Embryonic facial prominence (tissue), 1 donor: ENCODE results near the gene PDCD11.
"Not testable (repeated sequence)": the region's sequence is repeated elsewhere in the genome, so short reads cannot be mapped to it uniquely, and the experiment has no call there.

ENCODE experiments used
- DNase-seq: peaks from one replicate; pipeline ENCODE4 v3.0.0-alpha.2; 2016; ENCODE audit errors: extremely low spot score

Gene PDCD11

GRCh38 chr10:103472005-103472404 is 75.6 kb downstream of the PDCD11 start:
- DNase-seq, result no peak

GRCh38 chr10:103473261-103473671 is 76.8 kb downstream of the PDCD11 start:
- DNase-seq, result no peak

DNA sequence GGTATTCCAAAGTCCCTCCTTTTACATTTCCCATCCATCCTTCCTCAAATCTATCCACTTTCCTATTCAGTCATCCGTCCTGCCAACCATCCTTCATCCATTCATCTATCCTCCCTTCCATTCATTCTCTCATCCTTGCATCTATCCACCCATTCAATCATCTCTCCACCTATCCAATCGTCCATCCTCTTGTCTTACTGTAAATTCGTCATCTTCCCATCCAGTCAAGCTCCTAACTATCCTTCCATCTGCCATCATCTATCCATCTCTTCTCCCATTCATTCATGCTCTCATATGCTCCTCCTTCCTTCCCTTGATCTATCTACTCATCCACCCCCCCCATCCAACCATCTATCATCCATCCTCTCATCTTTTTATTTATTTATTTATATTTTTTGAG is 77.7 kb downstream of the PDCD11 start:
- no peak for DNase-seq

- no peak for DNase-seq
Measured at GRCh38 chr10:103475437-103475836, 79.0 kb downstream of the PDCD11 start.

DNA sequence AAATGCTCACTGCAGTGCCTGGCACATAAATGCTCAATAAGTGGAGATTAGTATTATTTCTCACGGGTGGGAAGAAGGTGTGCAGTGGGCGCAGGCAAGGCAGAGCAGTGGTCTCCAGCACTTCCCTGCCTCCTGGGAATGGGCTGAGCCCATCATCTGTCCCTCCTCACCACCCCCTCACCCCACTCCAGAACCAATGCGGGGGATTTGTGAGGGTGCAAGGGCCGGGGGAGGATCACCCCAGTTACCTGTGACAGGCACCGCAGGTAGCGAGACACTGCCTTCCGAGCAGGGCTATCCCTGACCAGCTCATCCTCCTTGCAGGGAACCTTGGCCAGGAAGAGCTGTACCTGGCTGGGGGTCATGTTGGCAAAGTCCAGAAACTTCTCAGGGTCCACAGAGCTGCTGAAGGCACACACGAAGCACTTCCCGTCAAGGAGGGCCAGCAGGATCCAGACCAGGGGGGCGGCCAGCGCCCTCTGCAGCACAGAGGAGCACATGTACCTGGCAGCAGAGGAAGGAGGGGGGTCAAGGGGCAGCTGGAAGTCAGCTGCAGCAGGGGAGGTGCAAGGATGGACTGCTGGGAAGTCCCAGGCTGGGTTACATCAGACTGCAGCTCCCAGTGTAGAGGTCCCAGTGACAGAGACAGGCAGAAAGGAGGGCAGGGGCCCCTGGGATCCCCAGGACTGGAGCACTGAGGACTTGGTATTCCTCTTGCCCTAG is 79.8 kb downstream of the PDCD11 start:
- no peak for DNase-seq

DNA sequence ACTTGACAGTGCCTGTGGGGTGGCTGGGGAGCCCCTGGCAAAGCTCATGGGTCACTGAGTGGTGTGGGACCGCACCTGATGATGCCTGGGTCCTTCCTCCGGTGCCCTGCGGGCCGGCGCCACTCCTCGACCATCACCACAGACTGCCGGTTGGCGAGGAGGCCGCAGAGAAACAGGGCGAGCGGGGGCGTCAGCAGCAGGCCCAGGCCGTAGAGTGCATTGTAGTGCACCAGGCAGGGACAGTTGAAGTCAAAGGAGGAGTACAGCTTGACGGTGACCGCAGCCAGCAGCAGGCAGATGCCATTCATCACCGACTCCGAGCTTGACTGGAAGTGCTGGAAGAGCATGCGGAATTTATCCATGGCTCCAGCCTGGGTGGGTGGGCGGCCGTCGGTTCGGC is 82.2 kb downstream of the PDCD11 start:
- no peak for DNase-seq

- DNase-seq, result no peak
Measured at GRCh38 chr10:103479135-103479534, 82.7 kb downstream of the PDCD11 start, which contains the start of gene CALHM3. TSS of gene CALHM3 (minus strand) at chr10:103479240. CDS start at chr10:103479032, 208 bp downstream.

GRCh38 chr10:103480521-103480920 is 84.1 kb downstream of the PDCD11 start:
- no peak for DNase-seq

DNA sequence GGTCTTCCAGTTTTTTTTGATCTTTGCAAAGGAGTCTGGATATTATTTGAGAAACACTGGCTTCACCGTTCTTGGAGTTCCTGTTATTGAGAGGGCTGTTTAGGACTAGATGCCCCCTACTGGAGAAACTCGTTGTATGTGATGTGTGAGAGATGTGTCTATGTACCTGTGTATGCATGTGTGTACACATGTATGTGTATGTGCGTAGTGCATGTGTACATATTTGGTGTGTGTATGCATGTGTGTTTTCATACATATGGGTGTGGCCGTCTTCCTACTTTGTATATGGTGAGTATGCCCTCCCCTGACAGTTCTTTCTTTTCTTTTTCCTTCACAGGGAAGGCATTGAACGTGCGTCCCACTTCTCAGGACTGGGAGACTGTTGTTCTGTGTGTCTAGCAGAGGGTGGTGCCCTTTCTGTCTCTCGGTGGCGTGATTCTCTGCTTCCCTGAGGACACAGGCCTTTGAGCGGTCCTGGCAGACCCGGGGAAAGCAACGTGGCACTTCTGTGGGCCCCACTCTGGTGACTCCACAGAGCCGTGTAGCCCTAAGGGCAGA is 85.6 kb downstream of the PDCD11 start:
- DNase-seq, result no peak

GRCh38 chr10:103486635-103487409 is 90.4 kb downstream of the PDCD11 start:
- not testable (repeated sequence) for DNase-seq

DNA sequence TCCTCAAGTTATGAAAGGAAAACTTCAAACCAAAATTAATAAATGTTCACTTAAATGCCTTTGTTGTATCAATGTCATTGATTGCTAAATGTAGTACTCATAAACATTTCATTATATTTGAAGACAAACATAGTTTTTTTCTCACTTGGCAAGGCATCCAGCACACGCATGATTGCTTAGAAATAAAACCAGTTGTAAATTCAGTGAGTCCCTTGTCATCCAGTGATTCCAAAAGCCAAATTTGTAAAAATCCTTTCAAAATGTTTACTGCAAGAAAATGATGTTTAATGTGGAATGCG is 90.9 kb downstream of the PDCD11 start:
- DNase-seq, result no peak

GRCh38 chr10:103490986-103491314 is 94.5 kb downstream of the PDCD11 start:
- no peak for DNase-seq

DNA sequence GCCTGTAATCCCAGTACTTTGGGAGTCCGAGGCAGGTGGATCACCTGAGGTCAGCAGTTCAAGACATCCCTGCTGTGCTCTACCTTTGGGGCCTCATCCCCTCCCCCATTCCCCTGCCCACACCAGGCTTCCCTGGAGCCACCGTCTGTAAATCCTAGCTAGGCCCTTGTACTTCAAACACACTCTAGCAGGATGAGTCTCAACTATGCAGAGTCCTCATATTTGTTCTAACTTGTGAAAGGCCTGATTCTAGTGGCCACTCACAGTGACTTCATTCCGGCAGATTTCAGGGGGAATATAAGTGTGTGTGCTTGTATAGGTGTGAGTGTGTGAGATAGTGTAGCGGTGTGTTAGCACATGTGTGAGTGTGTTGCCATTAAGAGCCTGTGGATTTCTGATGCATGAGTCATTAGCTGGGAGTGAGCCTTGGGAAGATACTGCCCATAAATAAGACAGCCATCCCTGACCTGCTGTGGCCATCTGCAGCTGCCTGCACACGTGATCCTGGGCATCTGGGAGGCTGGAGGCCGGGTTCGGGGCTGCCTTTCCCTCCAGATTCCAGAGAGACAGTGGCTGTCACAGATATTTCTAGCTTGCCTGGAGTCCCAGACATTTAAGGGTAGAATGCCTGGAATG is 95.4 kb downstream of the PDCD11 start:
- DNase-seq, result no peak

- DNase-seq, result no peak
Measured at GRCh38 chr10:103492655-103493261, 96.3 kb downstream of the PDCD11 start.

DNA sequence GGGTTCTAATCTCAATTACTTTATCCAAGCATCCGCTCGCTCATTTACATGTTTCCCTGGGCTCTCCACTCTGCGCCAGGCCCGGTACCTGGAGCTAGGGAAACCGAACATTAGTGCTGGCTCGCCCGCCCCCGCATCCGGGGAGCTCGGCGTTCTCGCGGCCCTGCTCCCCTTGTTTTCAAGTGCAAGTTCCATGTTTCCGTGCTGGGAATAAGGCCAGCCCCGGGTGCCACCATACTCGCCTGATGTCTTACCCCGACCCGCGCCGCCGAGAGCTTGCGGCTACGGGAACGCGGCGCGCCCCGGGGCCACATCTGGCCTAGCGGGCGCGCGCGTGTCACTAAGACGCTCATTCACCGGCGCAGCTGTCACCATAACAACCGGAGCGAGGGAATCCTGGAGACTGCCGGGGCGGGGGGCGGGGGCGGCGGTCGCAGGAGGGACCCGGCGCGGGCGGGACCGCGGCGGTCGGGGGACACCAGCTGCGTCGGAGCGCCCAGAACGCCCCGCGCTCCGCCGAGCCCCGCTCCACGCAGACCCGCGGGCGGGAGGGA is 97.0 kb downstream of the PDCD11 start, which contains the start of gene NEURL1:
Gene NEURL1, plus strand, starts transcription at position 344 of the 554 bp plus-strand sequence. CDS start 683 bp downstream, outside the sequence.
- DNase-seq, result no peak

- DNase-seq, result no peak
Measured at GRCh38 chr10:103493916-103494877, 97.8 kb downstream of the PDCD11 start.

- no peak for DNase-seq
Measured at GRCh38 chr10:103495321-103495720, 98.9 kb downstream of the PDCD11 start.
